Measurements from ENCODE around the gene NAA20. TPM values are rescaled to one million over a fixed set of nuclear protein-coding genes. Genes with fewer than 3 reads are reported as not detected.

Gene NAA20
- total and polyA plus RNA-seq, 4 donors, result 26.8 to 75.6 (median 39.2) TPM

GRCh38 chr20:20038586-20038985 is 21.4 kb downstream of the NAA20 start:
- H3K9me3 ChIP-seq (ENCODE audit: control insufficient read depth in 4 of 4, low read length in 3 of 4), result no peaks in the 10 kb centered on the region
- H3K9ac ChIP-seq (ENCODE audit: low read depth in 1 of 2, low read length in 2 of 2), result no peak overlapping the region
- no peaks in the 10 kb centered on the region for H3K27me3 ChIP-seq (ENCODE audit: control insufficient read depth in 4 of 4, insufficient read depth in 4 of 4, low read length in 3 of 4)
- peaks cover 12 to 98% (median 89%) of the 10 kb centered on the region in 4 donors for H3K36me3 ChIP-seq (ENCODE audit: control insufficient read depth in 4 of 4, insufficient read depth in 3 of 4, low read depth in 1 of 4, low read length in 3 of 4)
- H3K4me1 ChIP-seq (ENCODE audit: control insufficient read depth in 4 of 4, insufficient read depth in 4 of 4, low read length in 3 of 4), result no peaks in the 10 kb centered on the region
- H3K4me3 ChIP-seq (ENCODE audit: low read depth in 1 of 3, low read length in 3 of 3), result no peak overlapping the region
- no peak for TF ChIP-seq JUND (IDR thresholded peaks at IDR 0.05)
- TF ChIP-seq, protein P1, sequence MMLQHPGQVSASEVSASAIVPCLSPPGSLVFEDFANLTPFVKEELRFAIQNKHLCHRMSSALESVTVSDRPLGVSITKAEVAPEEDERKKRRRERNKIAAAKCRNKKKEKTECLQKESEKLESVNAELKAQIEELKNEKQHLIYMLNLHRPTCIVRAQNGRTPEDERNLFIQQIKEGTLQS (IDR thresholded peaks at IDR 0.05), result no peak
- TF ChIP-seq SP1 (IDR thresholded peaks at IDR 0.05), result no peak
- TF ChIP-seq GABPA (IDR thresholded peaks at IDR 0.05 in 1 of 2, conservative IDR thresholded peaks at IDR 0.05 in 1 of 2), result no peak
- TF ChIP-seq RXRA (IDR thresholded peaks at IDR 0.05), result no peak
- TF ChIP-seq, protein P2, sequence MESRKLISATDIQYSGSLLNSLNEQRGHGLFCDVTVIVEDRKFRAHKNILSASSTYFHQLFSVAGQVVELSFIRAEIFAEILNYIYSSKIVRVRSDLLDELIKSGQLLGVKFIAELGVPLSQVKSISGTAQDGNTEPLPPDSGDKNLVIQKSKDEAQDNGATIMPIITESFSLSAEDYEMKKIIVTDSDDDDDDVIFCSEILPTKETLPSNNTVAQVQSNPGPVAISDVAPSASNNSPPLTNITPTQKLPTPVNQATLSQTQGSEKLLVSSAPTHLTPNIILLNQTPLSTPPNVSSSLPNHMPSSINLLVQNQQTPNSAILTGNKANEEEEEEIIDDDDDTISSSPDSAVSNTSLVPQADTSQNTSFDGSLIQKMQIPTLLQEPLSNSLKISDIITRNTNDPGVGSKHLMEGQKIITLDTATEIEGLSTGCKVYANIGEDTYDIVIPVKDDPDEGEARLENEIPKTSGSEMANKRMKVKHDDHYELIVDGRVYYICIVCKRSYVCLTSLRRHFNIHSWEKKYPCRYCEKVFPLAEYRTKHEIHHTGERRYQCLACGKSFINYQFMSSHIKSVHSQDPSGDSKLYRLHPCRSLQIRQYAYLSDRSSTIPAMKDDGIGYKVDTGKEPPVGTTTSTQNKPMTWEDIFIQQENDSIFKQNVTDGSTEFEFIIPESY (IDR thresholded peaks at IDR 0.05), result no peak
- TF ChIP-seq HNF4G (IDR thresholded peaks at IDR 0.05), result no peak
- TF ChIP-seq REST (IDR thresholded peaks at IDR 0.05), result no peak
- TF ChIP-seq RAD21 (IDR thresholded peaks at IDR 0.05), result no peak
- no peak for DNase-seq (ENCODE audit: low spot score)
- 95% methylated on average over 6 of the region's 6 CpGs for WGBS
- H3K27ac ChIP-seq (ENCODE audit: low read depth in 1 of 2, low read length in 2 of 2), result no peak overlapping the region

DNA sequence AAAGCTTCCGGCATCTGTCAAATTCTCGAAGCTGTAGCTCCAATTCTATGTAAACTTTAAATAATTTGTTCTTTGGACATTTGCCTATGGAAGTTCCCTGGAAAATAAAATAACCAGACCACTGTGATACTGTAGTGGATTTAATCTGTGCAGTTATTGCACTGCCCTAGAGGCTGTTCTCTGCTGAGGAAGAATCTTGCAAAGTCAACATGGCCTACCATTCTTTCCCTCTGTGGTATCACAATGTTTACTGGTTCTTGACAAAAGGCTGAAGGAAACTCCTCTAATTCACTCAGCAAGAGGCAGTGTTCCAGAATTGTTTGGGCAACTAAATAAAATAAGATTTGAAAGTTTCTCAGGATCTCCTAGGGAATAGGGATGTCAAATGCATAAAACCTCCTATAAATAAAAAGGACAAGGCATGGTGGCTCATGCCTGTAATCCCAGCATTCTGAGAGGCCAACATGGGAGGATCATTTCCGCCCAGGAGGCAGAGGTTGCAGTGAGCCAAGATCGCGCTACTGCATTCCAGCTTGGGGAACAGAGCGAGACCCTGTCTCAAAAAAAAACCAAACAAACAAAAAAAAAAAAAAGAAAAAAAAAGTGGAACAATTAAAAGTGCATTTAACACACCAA is 22.7 kb downstream of the NAA20 start:
- peaks cover 12 to 98% (median 92%) of the 10 kb centered on the region in 4 donors for H3K36me3 ChIP-seq (ENCODE audit: control insufficient read depth in 4 of 4, insufficient read depth in 3 of 4, low read depth in 1 of 4, low read length in 3 of 4)
- no peak overlapping the region for H3K9ac ChIP-seq (ENCODE audit: low read depth in 1 of 2, low read length in 2 of 2)
- 97% methylated on average over 6 of the region's 6 CpGs for WGBS
- DNase-seq (ENCODE audit: low spot score), result no peak
- H3K27me3 ChIP-seq (ENCODE audit: control insufficient read depth in 4 of 4, insufficient read depth in 4 of 4, low read length in 3 of 4), result no peaks in the 10 kb centered on the region
- H3K9me3 ChIP-seq (ENCODE audit: control insufficient read depth in 4 of 4, low read length in 3 of 4), result no peaks in the 10 kb centered on the region
- H3K4me1 ChIP-seq (ENCODE audit: control insufficient read depth in 4 of 4, insufficient read depth in 4 of 4, low read length in 3 of 4), result no peaks in the 10 kb centered on the region
- no peak overlapping the region for H3K4me3 ChIP-seq (ENCODE audit: low read depth in 1 of 3, low read length in 3 of 3)
- H3K27ac ChIP-seq (ENCODE audit: low read depth in 1 of 2, low read length in 2 of 2), result no peak overlapping the region
- TF ChIP-seq TAF1 (conservative IDR thresholded peaks at IDR 0.05) (no peak), EGR1 (IDR thresholded peaks at IDR 0.05; ENCODE audit: low read depth in 2 of 2) (no peak), SP1 (IDR thresholded peaks at IDR 0.05) (no peak), NR2F2 (IDR thresholded peaks at IDR 0.05) (no peak), FOXA2 (IDR thresholded peaks at IDR 0.05) (no peak), HNF4A (conservative IDR thresholded peaks at IDR 0.05) (no peak), JUND (IDR thresholded peaks at IDR 0.05) (no peak), REST (IDR thresholded peaks at IDR 0.05) (no peak), RXRA (IDR thresholded peaks at IDR 0.05) (no peak), YY1 (IDR thresholded peaks at IDR 0.05) (no peak), FOXA1 (IDR thresholded peaks at IDR 0.05) (no peak), RAD21 (IDR thresholded peaks at IDR 0.05) (no peak), GABPA (IDR thresholded peaks at IDR 0.05 in 1 of 2, conservative IDR thresholded peaks at IDR 0.05 in 1 of 2) (no peak), HNF4G (IDR thresholded peaks at IDR 0.05) (no peak)
- TF ChIP-seq, protein P1 (IDR thresholded peaks at IDR 0.05), result no peak
- TF ChIP-seq, protein P2 (IDR thresholded peaks at IDR 0.05), result no peak
- TF ChIP-seq, protein P3, sequence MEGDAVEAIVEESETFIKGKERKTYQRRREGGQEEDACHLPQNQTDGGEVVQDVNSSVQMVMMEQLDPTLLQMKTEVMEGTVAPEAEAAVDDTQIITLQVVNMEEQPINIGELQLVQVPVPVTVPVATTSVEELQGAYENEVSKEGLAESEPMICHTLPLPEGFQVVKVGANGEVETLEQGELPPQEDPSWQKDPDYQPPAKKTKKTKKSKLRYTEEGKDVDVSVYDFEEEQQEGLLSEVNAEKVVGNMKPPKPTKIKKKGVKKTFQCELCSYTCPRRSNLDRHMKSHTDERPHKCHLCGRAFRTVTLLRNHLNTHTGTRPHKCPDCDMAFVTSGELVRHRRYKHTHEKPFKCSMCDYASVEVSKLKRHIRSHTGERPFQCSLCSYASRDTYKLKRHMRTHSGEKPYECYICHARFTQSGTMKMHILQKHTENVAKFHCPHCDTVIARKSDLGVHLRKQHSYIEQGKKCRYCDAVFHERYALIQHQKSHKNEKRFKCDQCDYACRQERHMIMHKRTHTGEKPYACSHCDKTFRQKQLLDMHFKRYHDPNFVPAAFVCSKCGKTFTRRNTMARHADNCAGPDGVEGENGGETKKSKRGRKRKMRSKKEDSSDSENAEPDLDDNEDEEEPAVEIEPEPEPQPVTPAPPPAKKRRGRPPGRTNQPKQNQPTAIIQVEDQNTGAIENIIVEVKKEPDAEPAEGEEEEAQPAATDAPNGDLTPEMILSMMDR (IDR thresholded peaks at IDR 0.05; ENCODE audit: low read depth, low read length, missing input control), result no peak

Data from liver (tissue), 9 donors.